Amniotic stem cell (primary cell): ENCODE data around the gene LRIT1.

Experiments
- DNase-seq: peaks from one replicate; lab custom pipeline; 2025; lab: John Stamatoyannopoulos, UW

The LRIT1 gene

GRCh38 chr10:84254552-84255478, 13.5 kb upstream of the LRIT1 start:
- DNase-seq, result no peak

- DNase-seq, result no peak
Measured at GRCh38 chr10:84248794-84249193, 7.4 kb upstream of the LRIT1 start.

GRCh38 chr10:84247496-84247895, 6.2 kb upstream of the LRIT1 start:
- DNase-seq, result no peak

- DNase-seq, result no peak
Measured at GRCh38 chr10:84244651-84245270, 3.4 kb upstream of the LRIT1 start, which contains the start of gene RGR. Gene RGR (plus strand): TSS chr10:84245053. CDS start chr10:84245091, 38 bp downstream.

GRCh38 chr10:84243759-84244158, 2.4 kb upstream of the LRIT1 start:
- DNase-seq, result no peak

- no peak for DNase-seq
Measured at GRCh38 chr10:84238909-84239308, 2.4 kb downstream of the LRIT1 start.

- no peak for DNase-seq
Measured at GRCh38 chr10:84237199-84238051, 3.9 kb downstream of the LRIT1 start.

GRCh38 chr10:84236807-84237198, 4.5 kb downstream of the LRIT1 start:
- no peak for DNase-seq

- no peak for DNase-seq
Measured at GRCh38 chr10:84235096-84235495, 6.2 kb downstream of the LRIT1 start.

GRCh38 chr10:84234479-84234878, 6.9 kb downstream of the LRIT1 start:
- no peak for DNase-seq

GRCh38 chr10:84233940-84234339, 7.4 kb downstream of the LRIT1 start:
- DNase-seq, result no peak

GRCh38 chr10:84232376-84232775, 9.0 kb downstream of the LRIT1 start:
- DNase-seq, result no peak

GRCh38 chr10:84230359-84230758, 11.0 kb downstream of the LRIT1 start:
- no peak for DNase-seq

- no peak for DNase-seq
Measured at GRCh38 chr10:84227810-84228209, 13.5 kb downstream of the LRIT1 start.

GRCh38 chr10:84226616-84227015, 14.7 kb downstream of the LRIT1 start:
- DNase-seq, result no peak

- no peak for DNase-seq
Measured at GRCh38 chr10:84225427-84226173, 15.7 kb downstream of the LRIT1 start, which contains the start of gene LRIT2. Gene LRIT2 (minus strand): TSS chr10:84225544. CDS start chr10:84225520, 24 bp downstream.

- DNase-seq, result no peak
Measured at GRCh38 chr10:84224411-84225028, 16.8 kb downstream of the LRIT1 start.

GRCh38 chr10:84221916-84222315, 19.4 kb downstream of the LRIT1 start:
- no peak for DNase-seq

GRCh38 chr10:84217746-84218145, 23.6 kb downstream of the LRIT1 start:
- DNase-seq, result no peak

- DNase-seq, result no peak
Measured at GRCh38 chr10:84216834-84217233, 24.5 kb downstream of the LRIT1 start.

GRCh38 chr10:84214612-84215235, 26.6 kb downstream of the LRIT1 start:
- no peak for DNase-seq
